HG02943 (cell line): ENCODE measurements around the gene TRAK2.
"Not testable (repeated sequence)": the region's sequence is repeated elsewhere in the genome, so short reads cannot be mapped to it uniquely, and the experiment has no call there.

Experiments used
- ATAC-seq: cut with Tn5 transposase; IDR thresholded peaks from one replicate; pipeline ENCODE4 v1.9.1; 2021; ENCODE audit warnings: mild to moderate bottlenecking, low read depth, moderate library complexity; ENCODE audit not compliant: unreplicated experiment

TRAK2 gene

GRCh38 chr2:201419057-201419635 is 32.1 kb downstream of the TRAK2 start:
- ATAC-seq, result no peak

GRCh38 chr2:201415149-201415548 is 36.1 kb downstream of the TRAK2 start:
- ATAC-seq, result no peak

- no peak for ATAC-seq
These were observed 36.9 kb downstream of the TRAK2 start for GRCh38 chr2:201414099-201415023.

GRCh38 chr2:201413552-201413951 is 37.7 kb downstream of the TRAK2 start:
- no peak for ATAC-seq

DNA sequence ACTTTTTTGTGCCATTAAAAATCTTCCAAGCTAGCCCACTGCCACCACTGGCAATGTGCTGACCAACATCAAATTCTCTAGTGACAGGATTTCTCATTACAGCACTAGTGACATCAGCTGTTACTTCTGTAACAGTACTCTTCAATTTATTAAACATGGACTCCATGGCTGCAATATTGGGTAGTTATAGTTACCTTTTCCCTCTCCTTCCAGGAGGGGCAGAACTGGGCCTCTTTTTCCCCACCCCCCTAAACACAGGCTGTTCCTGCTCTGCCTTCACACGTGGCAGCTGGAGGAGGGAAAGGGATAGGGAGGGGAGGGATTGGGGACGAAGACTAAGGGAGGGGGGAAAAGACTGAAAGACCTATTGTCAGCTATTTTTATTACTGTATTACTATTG is 38.1 kb downstream of the TRAK2 start:
- no peak for ATAC-seq

DNA sequence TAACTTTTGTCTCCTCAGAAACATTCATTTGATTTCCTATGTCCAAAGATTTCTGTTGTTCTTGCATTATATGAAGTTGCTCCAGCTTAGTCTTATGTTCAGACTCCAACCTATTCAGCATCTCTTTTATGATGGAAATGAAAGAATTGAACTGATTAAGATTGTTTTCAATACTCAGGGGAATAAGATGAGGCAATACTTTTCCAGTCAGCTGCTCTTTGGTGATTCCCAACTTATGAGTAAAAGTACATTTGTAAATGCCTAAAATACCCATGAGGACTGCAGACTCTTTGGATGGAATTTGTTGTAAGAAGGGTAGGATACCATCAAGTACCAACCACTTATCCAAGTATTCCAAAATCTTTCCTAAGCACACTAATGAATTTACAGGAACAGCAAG is 39.8 kb downstream of the TRAK2 start:
- no peak for ATAC-seq

DNA sequence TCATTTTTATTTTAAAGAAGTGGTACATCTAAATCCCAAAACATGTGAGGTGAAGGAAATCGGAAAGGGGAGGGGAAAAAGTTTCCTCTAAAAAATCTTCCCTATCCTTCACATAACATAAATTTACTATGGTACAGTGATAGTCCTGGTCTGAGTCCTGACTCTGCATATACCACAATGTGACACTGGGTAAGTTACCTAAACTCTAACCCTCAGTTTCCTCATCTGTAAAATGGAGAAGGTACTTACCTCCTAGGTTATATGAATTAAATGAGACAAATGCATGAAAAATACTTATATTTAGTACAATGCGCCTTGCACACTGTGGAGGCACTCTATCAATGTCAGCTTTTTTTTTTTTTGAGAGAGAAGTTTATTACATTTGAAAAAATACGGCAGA is 42.3 kb downstream of the TRAK2 start:
- ATAC-seq, result no peak

GRCh38 chr2:201407265-201407664 is 44.0 kb downstream of the TRAK2 start:
- no peak for ATAC-seq

GRCh38 chr2:201406077-201406662 is 45.1 kb downstream of the TRAK2 start:
- ATAC-seq, result no peak

DNA sequence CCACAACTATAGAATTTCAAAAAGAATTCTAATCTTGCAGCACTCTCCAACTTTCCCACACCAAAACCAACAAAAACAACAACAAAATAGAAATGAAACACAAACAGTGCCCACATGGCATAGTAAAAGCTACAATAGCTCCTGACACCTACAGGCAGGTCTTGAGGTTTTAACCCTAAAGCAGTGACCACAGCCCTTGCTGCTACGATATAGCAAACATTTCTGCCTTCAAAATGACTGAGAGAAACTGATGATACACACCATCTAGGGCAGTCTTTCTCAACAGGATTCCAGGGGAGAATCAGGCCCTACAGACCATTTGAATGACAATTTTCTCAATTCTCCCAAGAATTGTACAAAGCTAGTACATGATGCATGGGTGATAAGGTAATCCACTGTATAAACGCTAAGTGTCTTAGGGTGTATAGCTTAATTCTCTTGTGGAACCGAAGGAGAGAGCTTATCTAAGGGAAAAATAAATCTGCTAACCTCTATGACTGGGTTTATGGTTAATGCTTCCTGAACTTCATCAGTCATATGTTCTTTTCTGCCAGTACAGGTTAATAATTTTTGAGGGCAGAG is 46.5 kb downstream of the TRAK2 start:
- no peak for ATAC-seq

DNA sequence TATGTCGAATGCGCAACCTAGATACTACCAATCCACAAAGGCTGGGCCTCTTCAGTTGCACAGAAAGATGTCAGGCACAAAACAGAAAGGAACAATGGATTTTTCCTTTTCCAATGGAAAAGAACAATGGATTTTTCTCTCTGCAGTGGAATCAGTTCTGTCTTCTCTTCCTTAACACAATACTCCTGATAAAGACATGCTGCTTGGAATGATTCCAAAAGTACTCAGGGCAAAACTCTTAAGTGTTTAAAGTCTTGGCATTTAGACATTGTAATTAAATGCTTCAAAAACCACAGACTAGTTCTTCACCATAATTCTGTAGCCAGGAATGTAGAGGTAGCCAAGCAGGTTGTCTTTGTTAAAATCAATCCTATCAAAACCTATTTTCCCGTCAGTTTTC is 47.4 kb downstream of the TRAK2 start:
- no peak for ATAC-seq

DNA sequence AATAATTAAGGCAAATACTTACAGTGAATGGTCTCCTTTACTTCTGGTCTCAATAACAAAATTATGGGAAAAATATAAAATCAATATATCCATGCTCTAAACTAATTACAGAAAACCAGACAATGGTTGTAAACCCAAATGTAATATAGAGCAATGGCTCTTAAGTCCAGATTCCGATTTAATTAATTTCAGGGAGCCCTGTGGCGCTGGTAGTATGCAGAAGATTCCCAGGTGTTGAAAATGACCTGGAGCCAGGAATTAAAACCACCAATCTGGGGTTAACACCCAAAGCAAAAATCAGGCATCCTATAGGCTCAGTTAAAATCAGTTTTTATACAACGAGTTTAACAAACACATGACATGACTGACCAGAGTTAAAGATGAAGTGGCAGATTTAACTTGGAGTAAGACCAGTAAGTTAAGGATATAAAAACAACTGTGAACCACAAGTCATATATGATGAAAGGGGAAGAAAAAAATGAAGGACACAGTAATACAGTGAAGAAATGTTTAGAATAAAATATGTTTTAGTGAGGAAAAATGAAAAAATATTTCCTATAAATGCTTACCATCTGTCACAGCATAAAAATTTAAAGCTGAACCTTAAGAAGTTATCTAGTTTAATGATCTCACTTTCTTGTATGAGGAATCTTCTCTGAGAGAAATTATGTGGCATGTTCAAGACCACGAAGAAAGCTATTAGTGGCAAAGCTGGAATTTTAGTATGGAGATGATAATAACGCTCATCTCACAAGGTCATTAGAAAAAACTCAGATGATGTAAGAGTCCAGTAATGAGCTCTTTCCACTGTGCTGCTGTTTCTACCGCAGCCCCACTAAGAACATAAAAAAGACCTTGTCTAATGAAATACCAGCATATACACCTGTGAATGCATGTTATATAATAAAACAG is 48.4 kb downstream of the TRAK2 start:
- ATAC-seq, result no peak

GRCh38 chr2:201401815-201402214 is 49.4 kb downstream of the TRAK2 start:
- no peak for ATAC-seq

GRCh38 chr2:201396595-201396994 is 54.7 kb downstream of the TRAK2 start:
- no peak for ATAC-seq

DNA sequence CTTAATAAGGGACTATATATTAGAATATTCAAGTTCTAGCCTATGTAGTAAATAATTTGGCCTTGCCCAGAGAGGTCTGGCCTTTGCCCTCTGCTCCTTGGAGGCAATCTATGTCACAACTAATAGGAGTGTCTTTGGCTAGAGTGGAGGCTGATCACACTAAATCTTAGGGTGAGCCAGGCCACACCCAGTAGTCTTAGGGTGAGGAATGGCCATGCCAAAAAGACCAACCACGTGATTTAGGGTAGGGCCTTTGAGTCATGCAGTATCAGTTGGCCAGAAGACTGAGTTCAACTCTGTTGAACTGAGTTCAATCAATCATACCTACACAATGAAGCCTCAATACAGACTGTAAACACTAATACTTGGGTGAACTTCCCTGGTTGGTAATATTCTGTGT is 68.1 kb downstream of the TRAK2 start:
- ATAC-seq, result no peak

- no peak for ATAC-seq
These were observed 72.5 kb downstream of the TRAK2 start for GRCh38 chr2:201378496-201379397.

GRCh38 chr2:201377218-201377617 is 74.0 kb downstream of the TRAK2 start:
- no peak for ATAC-seq

GRCh38 chr2:201369775-201370174 is 81.5 kb downstream of the TRAK2 start:
- no peak for ATAC-seq

- ATAC-seq, result not testable (repeated sequence)
These were observed 81.9 kb downstream of the TRAK2 start for GRCh38 chr2:201369318-201369717.
